Measurements from ENCODE around the gene CMTM7.
A peak's percentile ranks its signal among the peaks of the same experiment; 100 is the strongest.

Gene CMTM7

GRCh38 chr3:32459450-32459849 lies 67.8 kb downstream of the CMTM7 start:
- ChIA-PET CTCF (interaction anchor here (0.7 kb wide), 1 partner anchor 8 kb away, joined by 6 read pairs; no protein-coding TSS in a partner anchor), POLR2A (interaction anchor here (0.6 kb wide), 1 partner anchor 18 kb away, joined by 3 read pairs; no protein-coding TSS in a partner anchor)
- TF ChIP-seq KLF9 (tag by site-specific recombination; IDR thresholded peaks at IDR 0.05; ENCODE audit: low read depth), result no peak
- TF ChIP-seq ZNF692 (tag by site-specific recombination; IDR thresholded peaks at IDR 0.05), result no peak
- no peak for TF ChIP-seq OVOL3 (tag by site-specific recombination; IDR thresholded peaks at IDR 0.05)
- TF ChIP-seq ZNF514 (tag by site-specific recombination; IDR thresholded peaks at IDR 0.05), result no peak
- TF ChIP-seq ZNF169 (tag by site-specific recombination; IDR thresholded peaks at IDR 0.05), result no peak
- TF ChIP-seq ZNF664 (tag by site-specific recombination; IDR thresholded peaks at IDR 0.05), result no peak
- no peak for TF ChIP-seq GLI2 (tag by site-specific recombination; IDR thresholded peaks at IDR 0.05; ENCODE audit: borderline replicate concordance, low read depth)
- TF ChIP-seq PBX3 (CRISPR knock-in tag; IDR thresholded peaks at IDR 0.05), result no peak
- no peak for TF ChIP-seq ZNF777 (tag by site-specific recombination; IDR thresholded peaks at IDR 0.05; ENCODE audit: borderline replicate concordance)
- TF ChIP-seq ZNF37A (tag by site-specific recombination; IDR thresholded peaks at IDR 0.05), result no peak
- no peak for TF ChIP-seq ZNF473 (tag by site-specific recombination; IDR thresholded peaks at IDR 0.05)
- TF ChIP-seq ZNF518A (tag by site-specific recombination; conservative IDR thresholded peaks at IDR 0.05; ENCODE audit: low read depth), result no peak
- no peak for TF ChIP-seq ZNF248 (tag by site-specific recombination; IDR thresholded peaks at IDR 0.05)
- no peak for TF ChIP-seq ZNF654 (tag by site-specific recombination; IDR thresholded peaks at IDR 0.05; ENCODE audit: low read depth)
- peaks cover 7% of the 10 kb centered on the region; the same call in 1 of the 2 replicates for H3K4me1 ChIP-seq (ENCODE audit: control insufficient read depth, insufficient read depth, low read length)
- H3K27ac ChIP-seq (ENCODE audit: extremely low read depth, low read depth, low read length), result no peak overlapping the region
- H3K36me3 ChIP-seq (ENCODE audit: control insufficient read depth in 2 of 2, insufficient read depth in 1 of 2, low read length in 2 of 2), result no peaks in the 10 kb centered on the region
- no peak overlapping the region for H3K4me3 ChIP-seq (ENCODE audit: low read depth, low read length)
- no peaks in the 10 kb centered on the region for H3K9me3 ChIP-seq (ENCODE audit: control insufficient read depth, insufficient read depth, low read depth, low read length)

GRCh38 chr3:32460031-32460749 lies 68.5 kb downstream of the CMTM7 start:
- peaks cover 7% of the 10 kb centered on the region; the same call in 1 of the 2 replicates for H3K4me1 ChIP-seq (ENCODE audit: control insufficient read depth, insufficient read depth, low read length)
- POLR2A ChIA-PET, result no interaction called here
- CTCF ChIA-PET, result interaction anchor here (1.4 kb wide), 1 partner anchor 10 kb away, joined by 4 read pairs; no protein-coding TSS in a partner anchor
- TF ChIP-seq KLF8 (tag by site-specific recombination; IDR thresholded peaks at IDR 0.05) (no peak), ZNF398 (tag by site-specific recombination; IDR thresholded peaks at IDR 0.05) (no peak), ZNF600 (tag by site-specific recombination; IDR thresholded peaks at IDR 0.05) (0 out of 2 replicates have a peak, but pooled peaks have one; percentile 16), ZNF514 (tag by site-specific recombination; IDR thresholded peaks at IDR 0.05) (no peak), ZNF416 (tag by site-specific recombination; IDR thresholded peaks at IDR 0.05) (no peak), ZBTB26 (tag by site-specific recombination; optimal IDR thresholded peaks at IDR 0.05) (no peak), ZFP69B (tag by site-specific recombination; IDR thresholded peaks at IDR 0.05) (no peak), PATZ1 (tag by site-specific recombination; IDR thresholded peaks at IDR 0.05) (no peak)

More at GRCh38 chr3:32460031-32460749, 68.5 kb downstream of the CMTM7 start:
- no peaks in the 10 kb centered on the region for H3K9me3 ChIP-seq (ENCODE audit: control insufficient read depth, insufficient read depth, low read depth, low read length)
- H3K27ac ChIP-seq (ENCODE audit: extremely low read depth, low read depth, low read length), result no peak overlapping the region
- no peaks in the 10 kb centered on the region for H3K36me3 ChIP-seq (ENCODE audit: control insufficient read depth in 2 of 2, insufficient read depth in 1 of 2, low read length in 2 of 2)
- no peak overlapping the region for H3K4me3 ChIP-seq (ENCODE audit: low read depth, low read length)

Data from HEK293 (cell line).